PC-9 (cell line): ENCODE data around the gene PRSS48. TPM values are rescaled to one million over a fixed set of nuclear protein-coding genes. Genes with fewer than 3 reads are reported as not detected.

Experiments
- BruUV-seq: library from RNA; stranded (reverse); fragments of 400-500 nt; replicated peaks from 2 replicates; lab custom pipeline; 2021; lab: Mats Ljungman, UMichigan
- CTCF ChIA-PET: fragments of 300-600 bp; sonication (Branson Sonifier 250); formaldehyde crosslinking; loops from one replicate; lab custom pipeline; 2022; ENCODE audit warnings: antibody characterized with exemption; lab: Charles Lee
- POLR2A ChIA-PET: fragments of 300-600 bp; sonication (Branson Sonifier 250); formaldehyde crosslinking; loops from one replicate; lab custom pipeline; 2022; ENCODE audit warnings: antibody characterized with exemption; ENCODE audit not compliant: unreplicated experiment; lab: Charles Lee
- DNase-seq, 2 experiments: peaks; one replicate each; pipeline versions ENCODE4 v3.0.0 to v3.0.0-alpha.2; 2015 to 2022; ENCODE audit warnings: mixed read lengths in 1 of 2
- H2AFZ ChIP-seq: fragments of 200-600 bp; sonication (generic); 2 replicates; pipeline ENCODE4 v1.8.1; 2017; ENCODE audit warnings: antibody characterized with exemption
- H3F3A ChIP-seq: fragments of 200-600 bp; sonication (generic); 2 replicates; pipeline ENCODE4 v1.8.1; 2017; ENCODE audit warnings: antibody characterized with exemption, mild to moderate bottlenecking, low read depth; ENCODE audit not compliant: insufficient read depth
- H3K27ac ChIP-seq: fragments of 200-600 bp; sonication (generic); 2 replicates; pipeline ENCODE4 v1.6.1; 2016; ENCODE audit warnings: mixed run types
- H3K27me3 ChIP-seq: fragments of 200-600 bp; sonication (generic); 2 replicates; pipeline ENCODE4 v1.6.1; 2016; ENCODE audit warnings: low read depth, mixed run types; ENCODE audit not compliant: insufficient read depth
- H3K36me3 ChIP-seq: fragments of 200-600 bp; sonication (generic); 2 replicates; pipeline ENCODE4 v1.6.1; 2016; ENCODE audit warnings: low read depth, mixed run types
- H3K4me1 ChIP-seq: fragments of 200-600 bp; sonication (generic); replicated peaks from 2 replicates; pipeline ENCODE4 v1.6.1; 2016; ENCODE audit warnings: mixed run types; ENCODE audit not compliant: insufficient read depth
- H3K4me2 ChIP-seq: fragments of 200-600 bp; sonication (generic); 2 replicates; pipeline ENCODE4 v1.6.1; 2017; ENCODE audit warnings: mixed run types
- H3K4me3 ChIP-seq: fragments of 200-600 bp; sonication (generic); 2 replicates; pipeline ENCODE4 v1.6.1; 2016; ENCODE audit warnings: mixed run types
- H3K79me2 ChIP-seq: fragments of 200-600 bp; sonication (generic); 2 replicates; pipeline ENCODE4 v1.6.1; 2017; ENCODE audit warnings: low read depth, mixed run types
- H3K9me2 ChIP-seq: fragments of 200-600 bp; sonication (generic); 2 replicates; pipeline ENCODE4 v1.8.1; 2017; ENCODE audit warnings: mild to moderate bottlenecking; ENCODE audit not compliant: insufficient read depth
- H3K9me3 ChIP-seq: fragments of 200-600 bp; sonication (generic); 2 replicates; pipeline ENCODE4 v1.8.1; 2016; ENCODE audit warnings: low read depth; ENCODE audit not compliant: insufficient read depth
- H4K20me1 ChIP-seq: fragments of 200-600 bp; sonication (generic); 2 replicates; pipeline ENCODE4 v1.8.1; 2017; ENCODE audit not compliant: insufficient read depth
- CTCF ChIP-seq: fragments of 200-600 bp; sonication (generic); conservative IDR thresholded peaks from 2 replicates; pipeline ENCODE4 v1.6.1; 2017; ENCODE audit warnings: mixed run types, antibody characterized with exemption, mild to moderate bottlenecking, moderate library complexity
- EZH2 ChIP-seq: fragments of 200-600 bp; sonication (generic); IDR thresholded peaks from 2 replicates; pipeline ENCODE4 v1.8.0; 2017; ENCODE audit warnings: antibody characterized with exemption, low read depth
- intact Hi-C: fragments of 100-400 bp; cut with micrococcal nuclease; formaldehyde crosslinking; loops from one replicate; pipeline ENCODE4 v1.10.0; 2022; ENCODE audit not compliant: unreplicated experiment
- total RNA-seq: library from RNA; stranded (reverse); gene quantifications from 2 replicates; pipeline ENCODE4 v1.2.3, GENCODE V29; 2021

PRSS48 gene
- total RNA-seq, 1 experiment from 2014 or later: not detected

GRCh38 chr4:151236036-151236435 lies 40.9 kb upstream of the PRSS48 start:
- no peaks in the 10 kb centered on the region for H3F3A ChIP-seq
- no peaks in the 10 kb centered on the region for H3K79me2 ChIP-seq
- TF ChIP-seq EZH2 (no peak), CTCF (no peak)
- no peak overlapping the region for H3K27ac ChIP-seq
- H2AFZ ChIP-seq: no peak overlapping the region
- no peaks in the 10 kb centered on the region for H3K36me3 ChIP-seq
- DNase-seq: no peak
- ChIA-PET CTCF (no interaction called here), POLR2A (no interaction called here)
- no peak overlapping the region for H3K4me3 ChIP-seq
- no peaks in the 10 kb centered on the region for H3K4me1 ChIP-seq
- H3K9me3 ChIP-seq: no peaks in the 10 kb centered on the region
- no TSS peak for BruUV-seq
- H3K4me2 ChIP-seq: no peak overlapping the region
- H4K20me1 ChIP-seq: no peaks in the 10 kb centered on the region
- intact Hi-C loops: no loop called here
- H3K27me3 ChIP-seq: no peaks in the 10 kb centered on the region
- H3K9me2 ChIP-seq: no peaks in the 10 kb centered on the region

- H2AFZ ChIP-seq: no peak overlapping the region
- H4K20me1 ChIP-seq: no peaks in the 10 kb centered on the region
- H3K9me2 ChIP-seq: no peaks in the 10 kb centered on the region
- DNase-seq: no peak
- no peaks in the 10 kb centered on the region for H3K27me3 ChIP-seq
- H3F3A ChIP-seq: no peaks in the 10 kb centered on the region
- no peaks in the 10 kb centered on the region for H3K79me2 ChIP-seq
- H3K4me2 ChIP-seq: no peak overlapping the region
- POLR2A ChIA-PET: no interaction called here
- no peaks in the 10 kb centered on the region for H3K36me3 ChIP-seq
- no peak overlapping the region for H3K4me3 ChIP-seq
- CTCF ChIA-PET: interaction anchor here (0.7 kb wide), 1 partner anchor 122 kb away, joined by 7 read pairs; no protein-coding TSS in a partner anchor
- intact Hi-C loops: no loop called here
- BruUV-seq: no TSS peak
- TF ChIP-seq CTCF: no peak
- TF ChIP-seq EZH2: no peak
- H3K4me1 ChIP-seq: no peaks in the 10 kb centered on the region
- H3K9me3 ChIP-seq: no peaks in the 10 kb centered on the region
- no peak overlapping the region for H3K27ac ChIP-seq
Observed at GRCh38 chr4:151238477-151238876, 38.5 kb upstream of the PRSS48 start.

GRCh38 chr4:151239608-151240007 lies 37.4 kb upstream of the PRSS48 start:
- Histone ChIP-seq H3K36me3 (no peaks in the 10 kb centered on the region), H2AFZ (no peak overlapping the region), H3K9me2 (no peaks in the 10 kb centered on the region), H3K4me3 (no peak overlapping the region), H3K27ac (no peak overlapping the region), H3K79me2 (no peaks in the 10 kb centered on the region), H4K20me1 (no peaks in the 10 kb centered on the region), H3K4me1 (no peaks in the 10 kb centered on the region), H3K27me3 (no peaks in the 10 kb centered on the region), H3K9me3 (no peaks in the 10 kb centered on the region), H3K4me2 (no peak overlapping the region), H3F3A (no peaks in the 10 kb centered on the region)
- BruUV-seq: no TSS peak
- TF ChIP-seq EZH2 (no peak), CTCF (no peak)
- POLR2A ChIA-PET: interaction anchor here (0.6 kb wide), 2 partner anchors 23 to 85 kb away, joined by 3 to 9 read pairs; no protein-coding TSS in a partner anchor
- no peak for DNase-seq
- intact Hi-C loops: no loop called here
- CTCF ChIA-PET: no interaction called here
